Neuron (in vitro differentiated cells): ENCODE measurements around the gene ZBTB12.
"Not testable (repeated sequence)": the region's sequence is repeated elsewhere in the genome, so short reads cannot be mapped to it uniquely, and the experiment has no call there.

Experiments used
- H2AFZ ChIP-seq: one replicate; pipeline ENCODE4 v1.6.1; 2013; ENCODE audit warnings: low read depth, mild to moderate bottlenecking, inconsistent platforms, low read length, moderate library complexity
- H3K27me3 ChIP-seq: one replicate; pipeline ENCODE4 v1.6.1; 2013; ENCODE audit warnings: low read length; ENCODE audit not compliant: insufficient read depth
- H3K36me3 ChIP-seq: one replicate; pipeline ENCODE4 v1.6.1; 2013; ENCODE audit warnings: low read length; ENCODE audit not compliant: insufficient read depth
- H3K4me1 ChIP-seq: one replicate; pipeline ENCODE4 v1.6.1; 2013; ENCODE audit warnings: low read length; ENCODE audit not compliant: insufficient read depth
- H3K4me3 ChIP-seq: 2 replicates; pipeline ENCODE4 v1.5.1; 2013; ENCODE audit warnings: mild to moderate bottlenecking, low read length, moderate library complexity
- H3K9me3 ChIP-seq: one replicate; pipeline ENCODE4 v1.6.1; 2013; ENCODE audit warnings: low read length

Gene ZBTB12

GRCh38 chr6:31858707-31859106 lies 43.2 kb downstream of the ZBTB12 start:
- Histone ChIP-seq H3K9me3 (peaks cover 3% of the 10 kb centered on the region), H3K4me1 (peaks cover 9% of the 10 kb centered on the region), H3K4me3 (no peak overlapping the region), H3K36me3 (peaks cover 14% of the 10 kb centered on the region), H3K27me3 (no peaks in the 10 kb centered on the region), H2AFZ (no peak overlapping the region)

GRCh38 chr6:31857774-31858173 lies 44.1 kb downstream of the ZBTB12 start:
- H3K36me3 ChIP-seq: peaks cover 14% of the 10 kb centered on the region
- not testable (repeated sequence) for H3K4me3 ChIP-seq, H3K4me1 ChIP-seq, H3K9me3 ChIP-seq, H3K27me3 ChIP-seq, H2AFZ ChIP-seq

GRCh38 chr6:31851980-31852718 lies 49.7 kb downstream of the ZBTB12 start:
- not testable (repeated sequence) for H3K27me3 ChIP-seq, H3K36me3 ChIP-seq, H3K4me3 ChIP-seq, H2AFZ ChIP-seq, H3K9me3 ChIP-seq, H3K4me1 ChIP-seq

GRCh38 chr6:31851485-31851832 lies 50.4 kb downstream of the ZBTB12 start:
- Histone ChIP-seq H3K4me3 (no peak overlapping the region), H3K36me3 (no peaks in the 10 kb centered on the region)

GRCh38 chr6:31850765-31851484 lies 51.0 kb downstream of the ZBTB12 start:
- Histone ChIP-seq H2AFZ (no peak overlapping the region), H3K4me3 (no peak overlapping the region), H3K9me3 (peaks cover 3% of the 10 kb centered on the region), H3K36me3 (no peaks in the 10 kb centered on the region), H3K27me3 (no peaks in the 10 kb centered on the region), H3K4me1 (no peaks in the 10 kb centered on the region)

More at GRCh38 chr6:31851485-31851832, 50.4 kb downstream of the ZBTB12 start:
- Histone ChIP-seq H3K4me1 (no peaks in the 10 kb centered on the region), H3K9me3 (peaks cover 3% of the 10 kb centered on the region), H3K27me3 (no peaks in the 10 kb centered on the region), H2AFZ (no peak overlapping the region)
